CD1c-positive myeloid dendritic cell (primary cell): Measurements from ENCODE around the gene PIM2.

Experiments used
- DNase-seq: peaks from one replicate; pipeline ENCODE4 v3.0.0-alpha.2; 2016; ENCODE audit errors: extremely low spot score

PIM2 gene

GRCh38 chrX:48918643-48919340 lies at the start of gene PIM2:
PIM2 (minus strand) TSS chrX:48919024; CDS start chrX:48918834, 190 bp downstream.
- DNase-seq: peak; percentile 93

- no peak for DNase-seq
Observed at GRCh38 chrX:48968377-48968776, 49.6 kb upstream of the PIM2 start.

GRCh38 chrX:48966796-48967579 lies 48.2 kb upstream of the PIM2 start:
- DNase-seq: no peak

- no peak for DNase-seq
Observed at GRCh38 chrX:48965959-48966358, 47.1 kb upstream of the PIM2 start.

- no peak for DNase-seq
Observed at GRCh38 chrX:48961585-48962091, 42.8 kb upstream of the PIM2 start.

GRCh38 chrX:48960291-48960690 lies 41.5 kb upstream of the PIM2 start:
- peak; percentile 44 for DNase-seq

- DNase-seq: peak; percentile 12
Observed at GRCh38 chrX:48958635-48959094, 39.8 kb upstream of the PIM2 start.

GRCh38 chrX:48957827-48958634 lies 39.2 kb upstream of the PIM2 start:
- DNase-seq: peak; percentile 94

- DNase-seq: peak; percentile 73
Observed at GRCh38 chrX:48957477-48957826, 38.6 kb upstream of the PIM2 start, which contains the start of gene OTUD5. OTUD5 (minus strand) TSS chrX:48957607; CDS start chrX:48957570, 37 bp downstream.

- peak; percentile 17 for DNase-seq
Observed at GRCh38 chrX:48956728-48957414, 38.0 kb upstream of the PIM2 start.

GRCh38 chrX:48948589-48948988 lies 29.8 kb upstream of the PIM2 start:
- no peak for DNase-seq

- peak; percentile 46 for DNase-seq
Observed at GRCh38 chrX:48945517-48946348, 26.9 kb upstream of the PIM2 start.

GRCh38 chrX:48942895-48943294 lies 24.1 kb upstream of the PIM2 start:
- no peak for DNase-seq

- DNase-seq: no peak
Observed at GRCh38 chrX:48940404-48940955, 21.7 kb upstream of the PIM2 start.

GRCh38 chrX:48939524-48940228 lies 20.9 kb upstream of the PIM2 start:
- no peak for DNase-seq

GRCh38 chrX:48938721-48939425 lies 20.0 kb upstream of the PIM2 start:
- no peak for DNase-seq

- DNase-seq: peak; percentile 80
Observed at GRCh38 chrX:48937054-48937907, 18.5 kb upstream of the PIM2 start.
